Suppressor macrophage (primary cell): ENCODE data around the gene CROCC2.

Experiments used
- DNase-seq, 4 experiments: peaks; one replicate each; pipeline ENCODE4 v3.0.0-alpha.2; 2020 to 2022

CROCC2 gene

DNA sequence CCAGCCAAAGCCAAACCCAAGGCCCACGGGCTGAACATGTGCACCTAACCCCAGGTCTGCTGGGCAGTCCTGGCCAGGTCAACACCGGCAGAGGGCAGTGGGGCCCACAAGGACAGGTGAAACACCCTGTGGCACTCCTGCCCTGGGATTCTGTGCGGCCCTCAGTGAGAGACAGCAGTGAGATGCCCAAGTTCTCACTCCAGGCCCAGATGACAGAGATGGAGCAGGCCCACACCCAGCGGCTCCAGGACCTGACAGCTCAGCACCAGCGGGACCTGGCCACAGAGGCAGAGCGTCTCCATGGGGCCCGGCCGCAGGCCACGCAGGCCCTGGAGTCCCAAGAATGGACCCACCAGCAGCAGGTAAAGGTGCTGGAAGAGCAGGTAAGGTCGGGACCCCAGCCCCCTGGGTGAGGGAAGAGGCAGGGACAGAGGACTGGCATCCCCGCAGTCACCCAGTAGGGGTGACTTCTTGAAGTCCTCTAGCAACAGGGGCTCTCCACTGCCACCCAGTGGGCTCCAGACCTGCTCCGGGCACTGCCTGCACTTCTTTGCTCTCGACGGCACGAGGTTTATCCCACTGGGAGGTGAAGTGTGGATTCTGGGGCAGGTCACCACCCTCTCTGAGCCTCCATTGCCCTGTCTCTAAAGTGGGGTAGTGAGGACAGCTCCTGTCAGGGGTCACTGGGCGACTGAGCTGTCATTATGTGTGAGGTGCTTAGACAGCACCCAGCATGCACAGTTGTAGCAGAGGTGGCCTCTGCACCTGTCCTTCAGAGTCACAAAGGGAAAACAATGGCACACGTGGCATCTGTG lies 83.5 kb downstream of the CROCC2 start:
- DNase-seq, result peak; percentile 29 to 73 (median 50)

DNA sequence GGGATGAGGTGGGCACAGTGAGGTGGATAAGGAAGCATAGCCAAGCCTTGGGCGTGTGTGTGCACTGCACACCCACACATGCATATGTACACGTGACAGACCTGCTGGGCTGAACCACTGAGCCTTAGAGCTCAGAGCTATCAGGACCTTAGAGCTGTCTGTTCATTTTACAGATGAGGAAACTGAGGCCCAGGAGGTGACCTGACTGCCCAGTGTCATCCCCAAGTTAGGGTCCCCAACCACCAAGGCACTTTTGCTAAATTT lies 84.1 kb downstream of the CROCC2 start:
- no peak for DNase-seq

DNA sequence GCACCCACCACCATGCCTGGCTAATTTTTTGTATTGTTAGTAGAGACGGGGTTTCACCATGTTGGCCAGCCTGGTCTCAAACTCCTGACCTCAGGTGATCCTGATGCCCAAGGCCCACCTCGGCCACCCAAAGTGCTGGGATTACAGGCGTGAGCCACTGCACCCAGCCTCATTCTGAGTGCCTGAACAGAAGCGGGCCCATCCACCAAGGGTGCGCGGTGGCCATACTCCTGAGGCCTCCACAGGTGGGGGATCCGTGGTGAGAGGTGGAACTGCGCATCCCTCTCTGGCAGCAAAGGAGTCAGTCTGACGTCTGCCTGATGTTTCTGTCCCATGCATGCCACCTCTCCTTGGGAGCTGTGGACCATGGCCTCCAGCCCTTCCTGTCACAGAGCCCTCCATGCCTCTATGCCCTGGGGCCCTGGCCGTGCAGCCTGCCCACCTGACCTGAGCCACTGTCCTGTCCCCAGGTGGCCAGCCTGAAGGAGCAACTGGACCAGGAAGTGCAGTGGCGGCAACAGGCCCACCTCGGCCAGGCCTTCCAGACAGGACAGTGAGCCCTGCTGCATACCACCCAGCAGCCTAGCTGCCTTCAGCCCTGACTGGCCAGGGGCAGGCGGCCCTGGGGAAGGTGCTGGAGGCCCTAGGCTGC lies 84.7 kb downstream of the CROCC2 start:
- DNase-seq, result no peak

DNA sequence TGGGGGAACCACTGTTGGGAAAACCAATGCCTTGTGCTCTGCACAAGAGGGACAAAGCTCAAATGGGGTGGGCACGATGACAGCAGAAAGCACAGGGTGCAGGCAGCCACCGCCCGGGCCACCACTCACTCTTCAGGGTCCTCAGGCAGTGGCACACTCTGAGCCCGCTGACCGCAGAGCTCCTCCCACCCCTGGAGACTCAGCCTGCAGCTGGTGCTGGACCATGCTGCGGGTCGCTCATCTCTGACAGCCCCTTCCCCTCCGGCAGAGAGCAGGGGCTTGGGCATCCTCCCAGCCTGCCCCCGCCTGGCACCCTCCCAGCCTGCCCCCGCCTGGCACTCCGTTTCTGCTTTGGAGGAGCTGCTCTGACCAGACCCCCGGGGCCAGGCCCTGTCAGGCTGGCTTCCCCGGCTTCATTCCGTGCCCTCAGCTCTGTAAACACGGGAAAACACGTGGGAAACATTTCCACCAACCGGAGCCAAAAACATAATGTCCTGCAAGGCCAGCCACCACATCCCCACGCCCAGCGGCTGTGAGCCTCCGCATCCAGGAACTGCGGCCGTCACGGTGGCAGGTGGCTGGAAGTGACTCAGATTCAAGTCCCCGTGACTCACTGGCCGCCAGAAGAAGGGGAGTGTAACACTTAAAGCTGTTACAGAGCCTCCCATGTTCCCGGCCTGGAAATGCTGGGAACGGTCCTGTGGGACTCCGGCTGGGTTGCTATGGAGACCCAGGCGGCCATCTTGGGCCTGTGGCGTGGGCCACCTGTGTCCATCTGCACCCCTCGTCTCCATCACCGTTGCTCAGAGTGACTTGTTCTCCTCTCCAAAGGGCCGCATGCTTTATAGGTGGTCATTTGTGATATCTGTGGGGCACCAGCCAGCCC lies 85.5 kb downstream of the CROCC2 start:
- DNase-seq, result peak; percentile 23 to 58 (median 57)

DNA sequence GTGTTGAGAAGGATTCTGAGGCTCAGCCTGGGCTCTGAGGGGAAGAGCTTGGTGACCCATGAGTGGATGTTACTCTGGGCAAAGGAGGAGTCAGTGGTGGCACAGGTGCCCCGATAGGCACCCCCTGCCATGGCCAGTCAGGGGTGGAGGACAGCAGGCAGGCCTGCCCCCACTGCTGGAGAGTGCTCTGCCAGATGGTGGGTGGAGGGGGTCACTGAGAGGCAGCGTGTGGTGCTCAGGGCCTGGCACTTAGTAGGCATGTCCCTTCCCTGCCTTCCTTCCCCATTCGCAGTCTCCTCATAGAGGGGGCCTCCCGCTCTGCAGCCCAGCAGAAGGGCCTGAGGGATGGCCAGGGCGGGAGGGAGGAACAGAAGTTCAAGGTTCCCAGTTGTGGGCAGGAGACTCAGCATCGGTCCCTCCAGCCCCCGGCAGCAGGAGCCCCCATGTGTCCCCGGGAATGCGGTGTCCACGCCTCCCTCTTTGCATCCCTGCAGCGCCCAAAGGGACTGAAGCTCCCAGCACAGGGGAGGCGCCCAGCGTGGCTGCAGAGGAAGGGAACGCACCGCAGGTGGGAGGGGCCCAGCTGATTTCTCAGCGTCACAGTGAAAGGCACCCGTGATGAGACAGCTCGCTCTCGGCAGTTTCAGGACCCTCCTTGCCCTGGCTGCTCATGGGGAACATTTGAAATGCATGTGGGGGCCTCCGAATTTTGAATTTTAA lies 86.6 kb downstream of the CROCC2 start:
- peak in 3 of 4 experiments; percentile 39 to 42 (median 40) for DNase-seq

DNA sequence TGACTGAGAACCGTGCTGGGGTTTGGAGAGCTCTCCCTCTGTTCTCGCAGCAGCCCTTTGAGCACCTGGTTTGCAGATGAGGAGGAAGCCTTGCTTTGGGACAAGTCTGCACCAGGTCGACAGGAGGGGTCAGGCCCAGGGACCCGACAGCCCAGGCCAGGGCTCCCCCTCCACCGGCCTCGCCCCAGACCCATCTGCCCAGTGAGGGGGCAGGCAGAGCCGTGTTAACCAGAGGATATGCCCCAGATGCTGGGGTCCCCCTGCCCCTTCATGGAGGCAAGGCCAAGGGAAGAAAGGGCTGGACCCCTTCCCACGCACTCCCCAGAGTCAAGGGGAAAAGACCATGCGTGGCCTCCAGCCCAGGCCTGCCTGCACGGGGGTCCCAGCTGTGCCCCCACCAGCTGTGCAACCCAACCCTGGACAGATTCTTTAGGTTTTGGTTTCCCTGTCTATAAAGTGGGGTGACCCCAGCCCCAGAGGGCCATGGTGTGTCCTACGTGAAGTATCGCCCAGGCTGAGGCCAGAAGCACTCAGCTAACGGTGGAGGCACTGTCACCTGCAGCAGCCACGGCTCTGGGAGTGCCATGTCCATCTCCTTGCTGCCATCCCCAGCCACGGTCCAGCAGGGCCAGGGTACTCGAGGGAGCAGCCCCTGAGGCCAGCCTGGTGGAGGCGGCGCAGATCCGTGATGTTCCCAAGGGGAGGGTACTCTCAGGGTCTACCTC lies 87.5 kb downstream of the CROCC2 start:
- no peak for DNase-seq

DNA sequence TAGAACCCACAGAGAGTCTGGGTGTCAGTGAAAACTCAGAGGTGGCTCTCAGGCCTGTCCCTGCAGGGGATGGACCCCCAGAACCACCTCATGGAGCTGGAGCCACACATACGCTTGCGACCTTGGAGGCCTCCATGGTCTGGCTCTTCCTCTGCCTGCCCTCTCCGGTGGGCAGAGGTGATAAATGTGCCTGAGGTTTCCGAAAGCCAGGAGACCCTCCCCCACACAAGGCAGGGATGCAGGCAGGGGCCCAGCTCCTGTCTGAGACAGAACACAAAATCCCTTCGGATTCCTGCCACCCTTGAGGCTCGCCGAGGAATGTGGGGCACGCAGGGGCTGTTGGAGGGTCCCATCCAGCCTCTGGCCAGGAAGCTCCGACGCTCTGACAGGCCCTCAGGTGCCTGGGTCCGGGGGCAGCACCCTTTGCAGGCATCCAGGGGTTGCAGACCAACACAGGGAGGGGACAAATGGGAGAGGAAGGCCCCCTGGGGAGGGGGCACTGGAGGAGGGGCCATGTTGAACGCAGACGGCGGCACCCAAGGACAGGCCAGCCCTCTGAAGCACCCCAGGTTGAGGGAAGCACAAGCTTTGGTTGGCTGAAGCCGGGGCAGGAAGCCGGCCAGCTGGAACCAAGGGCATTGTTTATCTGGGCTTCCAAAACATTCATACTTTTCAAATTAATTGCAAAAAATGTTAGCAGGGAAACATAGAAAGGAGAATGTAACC lies 88.2 kb downstream of the CROCC2 start:
- DNase-seq, result no peak

DNA sequence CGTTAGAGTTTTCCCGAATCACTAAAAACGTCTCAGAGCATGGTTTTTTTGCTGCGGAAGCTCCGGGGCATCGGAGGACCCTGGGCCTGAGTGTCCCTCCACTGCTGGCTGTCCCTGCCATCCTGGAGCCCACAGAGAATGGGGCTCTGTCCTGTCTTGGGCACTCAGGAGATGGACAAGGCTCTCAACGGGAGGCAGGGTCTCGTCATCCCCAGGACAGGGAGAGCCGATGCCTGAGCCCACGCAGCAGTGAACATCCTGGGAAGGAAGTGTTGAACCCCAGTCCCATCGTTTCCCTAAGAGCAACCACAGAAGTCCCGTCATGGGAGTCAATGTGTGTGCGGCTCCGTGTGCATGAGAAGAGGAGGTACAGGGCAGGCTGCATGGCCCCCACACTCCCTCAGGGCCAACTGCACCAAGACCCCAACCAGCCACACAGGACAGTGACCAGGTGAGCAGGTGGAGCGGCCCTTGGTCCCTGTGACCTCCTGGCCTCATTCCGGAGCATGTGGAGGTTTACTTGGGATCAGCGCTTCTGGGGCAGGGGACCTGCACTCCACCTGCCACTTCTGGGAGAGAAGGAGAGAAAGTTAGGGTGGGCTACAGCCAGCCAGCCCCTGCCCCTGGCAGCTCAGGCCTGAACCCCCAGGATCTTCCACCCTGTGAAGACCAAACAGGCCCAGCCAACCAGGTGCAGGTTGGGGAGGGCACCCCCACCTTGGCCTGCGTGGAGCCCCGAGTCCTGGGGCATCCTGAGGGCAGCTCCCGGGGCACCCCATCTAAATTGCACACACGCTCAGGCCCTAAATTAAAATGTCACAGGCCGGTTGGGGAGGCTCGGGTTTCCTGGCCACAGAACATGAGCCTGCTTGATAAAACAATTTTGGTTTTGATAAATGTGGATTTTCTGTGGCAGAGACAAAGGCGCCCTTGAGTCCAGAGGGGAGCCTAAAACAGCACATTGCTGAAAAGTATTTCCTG lies 89.2 kb downstream of the CROCC2 start:
- DNase-seq, result no peak

DNA sequence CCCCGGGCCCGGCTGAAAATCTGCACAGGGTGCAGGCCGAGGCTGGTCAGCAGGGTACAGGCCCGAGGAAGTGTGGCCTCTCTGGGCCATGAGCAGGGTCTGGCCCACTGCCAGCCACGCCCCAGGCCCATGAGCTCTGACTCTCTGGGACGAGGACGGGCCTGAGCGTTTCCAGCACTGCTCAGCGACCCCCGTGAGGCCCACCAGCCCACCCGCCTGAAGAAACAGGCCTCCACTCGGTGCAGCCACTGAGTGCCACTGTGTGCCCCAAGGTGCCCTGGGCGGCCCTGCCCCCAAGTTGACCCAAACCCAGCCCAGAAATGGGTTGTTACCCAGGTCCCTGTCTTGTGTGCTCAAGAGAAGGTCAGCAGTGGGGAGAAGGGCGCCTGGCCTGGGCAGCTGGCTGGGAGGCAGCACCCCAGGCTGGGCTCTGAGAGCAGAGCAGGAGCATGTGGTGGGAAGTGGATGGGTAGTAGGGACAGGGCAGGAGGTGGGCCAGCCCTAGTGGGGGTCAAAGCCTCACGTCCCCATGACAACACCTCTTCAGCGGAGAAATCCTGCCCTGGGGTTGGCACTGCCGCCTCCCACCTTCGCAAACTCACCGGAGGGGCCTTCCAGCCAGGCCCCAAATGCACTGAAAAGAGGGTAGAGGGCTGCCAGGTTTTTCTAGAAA lies 90.2 kb downstream of the CROCC2 start:
- DNase-seq, result no peak

DNA sequence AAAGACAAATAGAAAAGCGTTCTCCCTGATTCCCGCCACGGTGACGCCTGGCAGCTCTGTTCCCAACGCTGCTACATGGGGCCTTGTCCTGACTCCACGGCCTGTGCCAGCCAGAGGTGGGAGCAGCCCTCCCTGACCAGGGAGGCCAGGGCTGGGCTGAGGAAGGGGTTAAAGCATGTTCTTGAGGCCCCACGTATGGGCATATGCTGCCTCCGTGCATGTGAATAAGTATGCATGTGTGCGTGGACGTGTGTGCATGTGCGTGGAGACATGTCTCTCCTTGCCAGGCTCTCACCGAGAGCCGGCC lies 90.7 kb downstream of the CROCC2 start:
- DNase-seq, result no peak

DNA sequence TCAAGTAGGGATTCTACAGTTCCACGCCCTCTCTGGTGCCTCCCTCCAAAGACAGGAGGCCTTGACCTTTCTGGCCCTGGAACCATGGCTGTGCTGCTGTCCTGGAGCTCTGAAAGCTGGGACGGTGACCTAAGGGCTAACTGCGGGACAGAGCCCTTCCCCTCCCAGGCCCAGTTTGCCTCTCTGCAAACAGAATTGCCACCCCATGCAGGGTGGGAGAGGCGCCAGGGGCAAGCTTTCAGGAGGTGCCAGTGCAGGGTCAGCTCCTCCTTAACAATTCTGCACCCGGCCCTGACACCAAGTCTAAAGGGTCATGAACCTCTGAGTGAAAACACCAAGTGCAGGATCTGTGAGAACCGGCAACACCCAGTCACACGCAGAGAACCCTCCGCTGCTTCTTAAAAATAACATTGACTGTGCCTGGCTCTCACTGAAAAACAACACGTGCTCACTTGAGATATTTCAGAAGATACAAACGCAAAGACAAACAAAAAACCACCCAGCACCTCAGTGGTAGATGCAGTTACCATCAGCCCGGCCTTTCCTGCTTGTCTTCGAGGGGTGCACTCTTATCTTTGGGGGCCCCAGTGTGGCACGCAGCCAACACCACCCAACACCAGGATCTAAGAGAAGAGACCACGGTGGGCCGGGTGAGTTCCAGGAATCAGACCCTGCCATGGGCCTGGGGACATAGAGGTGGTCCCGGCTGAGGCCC lies 91.2 kb downstream of the CROCC2 start:
- DNase-seq, result no peak

DNA sequence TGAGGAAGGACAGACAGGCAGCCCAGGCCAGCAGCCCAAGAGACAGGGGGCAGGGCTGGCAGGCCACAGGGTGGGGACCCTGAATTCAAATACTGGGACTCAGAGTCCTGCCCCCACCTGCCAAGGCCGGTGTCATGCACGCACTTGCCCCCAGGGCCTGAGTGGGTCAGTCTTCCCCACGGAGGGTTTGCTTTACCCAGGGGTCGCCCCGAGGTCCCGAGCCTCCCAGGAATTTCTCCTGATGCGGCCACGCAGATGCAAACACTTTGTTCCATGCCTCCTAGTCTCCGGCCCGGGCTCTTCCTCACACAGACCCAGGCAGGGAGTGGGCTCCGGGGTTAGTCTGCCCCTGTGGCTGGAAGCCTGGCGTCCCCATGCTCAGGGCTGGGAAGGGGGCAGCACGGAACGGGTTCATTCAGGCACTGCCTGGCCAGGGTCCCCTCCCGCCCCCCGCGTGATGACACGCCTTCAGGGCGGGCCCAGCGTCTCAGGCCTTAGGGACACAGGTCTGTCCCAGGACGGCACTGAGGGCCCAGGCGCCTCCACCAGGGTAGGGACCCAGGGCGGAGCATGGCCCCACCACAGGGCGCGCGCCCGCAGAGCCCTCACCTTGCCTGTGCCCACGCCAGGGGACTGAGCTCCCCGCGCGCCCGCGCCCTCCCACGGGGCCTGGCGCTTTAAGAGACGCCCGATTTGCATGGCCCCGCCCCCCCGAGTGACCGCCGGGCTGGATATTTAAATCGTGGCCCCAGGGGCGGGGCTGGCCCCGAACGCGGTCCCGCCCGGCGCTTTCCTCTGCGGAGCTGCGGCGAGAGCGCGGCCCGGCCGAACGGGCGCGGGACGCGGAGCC lies 91.9 kb downstream of the CROCC2 start, which contains the start of gene SNED1:
Gene SNED1 (plus strand): TSS at position 763 of the 850 bp plus-strand sequence. CDS start 220 bp downstream, outside the sequence.
- DNase-seq, result peak; percentile 84 to 96 (median 91)

DNA sequence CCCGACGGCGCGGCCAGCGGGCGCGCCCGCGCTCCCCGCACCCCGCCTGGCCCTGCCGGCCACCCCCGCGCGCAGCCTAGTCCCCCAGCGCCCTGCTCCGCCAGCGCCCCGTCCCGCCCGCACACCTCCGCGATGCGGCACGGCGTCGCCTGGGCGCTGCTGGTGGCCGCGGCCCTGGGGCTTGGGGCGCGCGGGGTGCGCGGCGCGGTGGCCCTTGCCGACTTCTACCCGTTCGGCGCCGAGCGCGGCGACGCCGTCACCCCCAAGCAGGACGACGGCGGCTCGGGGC lies 92.5 kb downstream of the CROCC2 start:
- peak in 2 of 4 experiments; percentile 16 to 17 for DNase-seq

DNA sequence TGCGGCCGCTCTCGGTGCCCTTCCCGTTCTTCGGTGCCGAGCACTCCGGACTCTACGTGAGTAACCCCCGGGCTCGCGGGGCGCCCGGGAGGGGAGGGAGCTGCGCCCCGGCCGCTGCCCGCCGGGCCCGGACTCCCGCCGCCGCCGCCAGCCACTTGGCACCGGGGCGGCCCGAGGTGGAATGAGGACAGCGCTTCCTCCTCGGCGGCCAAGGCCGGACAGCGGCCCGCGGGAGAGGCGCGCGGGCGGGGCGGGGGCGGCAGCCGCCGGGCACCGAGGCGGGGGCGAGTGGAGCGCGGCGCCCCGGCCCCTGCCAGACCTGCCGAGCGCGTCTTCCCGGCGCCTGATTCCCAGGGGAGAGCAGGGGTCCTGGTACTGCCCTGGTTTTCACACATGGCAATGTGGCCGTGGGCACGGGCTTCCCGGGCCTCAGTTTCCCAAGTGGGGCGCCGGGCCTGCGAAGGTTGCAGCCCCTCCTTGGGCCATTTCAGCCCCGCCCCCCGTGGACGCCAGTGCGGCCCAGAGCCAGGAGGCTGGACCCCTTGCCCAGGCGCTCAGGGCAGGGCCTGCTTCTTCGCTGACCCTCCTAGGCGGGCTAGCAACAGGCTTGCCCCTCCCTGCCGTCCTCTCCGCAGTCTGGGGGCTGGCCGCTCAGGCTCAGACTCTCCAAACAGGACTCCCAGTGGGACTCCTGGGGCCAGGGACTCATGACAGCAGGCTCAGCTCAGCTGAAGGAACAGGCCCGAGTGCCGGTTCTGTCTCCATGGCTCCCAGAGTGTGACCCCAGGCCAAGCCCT lies 93.1 kb downstream of the CROCC2 start:
- DNase-seq, result peak in 3 of 4 experiments; percentile 32 to 68 (median 56)

DNA sequence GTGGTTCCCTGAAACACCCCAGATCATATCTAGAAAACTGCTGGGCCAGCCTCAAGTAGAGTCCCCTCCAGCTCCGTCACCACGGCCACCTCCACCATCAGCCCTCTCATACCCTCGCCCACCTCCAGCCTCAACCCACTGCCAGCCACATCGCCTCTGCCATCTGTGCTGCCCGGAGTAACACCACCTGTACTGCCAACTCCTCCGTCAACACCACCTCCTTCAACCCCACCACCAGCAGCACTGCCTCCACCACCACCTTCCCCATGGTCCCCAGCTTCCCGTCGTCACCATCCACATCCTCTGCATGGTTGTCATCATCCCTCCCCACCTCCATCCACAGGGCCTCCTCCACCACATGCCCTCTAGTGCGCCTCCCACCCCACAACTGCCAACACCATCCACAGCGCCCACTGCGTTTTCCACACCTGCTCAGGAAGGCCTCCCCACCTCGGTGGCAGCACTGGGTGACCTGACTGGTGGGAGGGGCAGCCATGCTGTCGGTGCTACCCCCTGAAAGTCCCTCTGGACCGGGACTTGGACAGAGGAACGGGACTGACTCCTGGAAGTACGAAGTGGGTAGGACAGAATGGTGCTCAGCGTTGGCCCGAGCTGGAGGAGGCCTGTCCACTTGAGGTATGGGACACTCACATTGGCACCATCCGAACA lies 93.9 kb downstream of the CROCC2 start:
- no peak for DNase-seq

DNA sequence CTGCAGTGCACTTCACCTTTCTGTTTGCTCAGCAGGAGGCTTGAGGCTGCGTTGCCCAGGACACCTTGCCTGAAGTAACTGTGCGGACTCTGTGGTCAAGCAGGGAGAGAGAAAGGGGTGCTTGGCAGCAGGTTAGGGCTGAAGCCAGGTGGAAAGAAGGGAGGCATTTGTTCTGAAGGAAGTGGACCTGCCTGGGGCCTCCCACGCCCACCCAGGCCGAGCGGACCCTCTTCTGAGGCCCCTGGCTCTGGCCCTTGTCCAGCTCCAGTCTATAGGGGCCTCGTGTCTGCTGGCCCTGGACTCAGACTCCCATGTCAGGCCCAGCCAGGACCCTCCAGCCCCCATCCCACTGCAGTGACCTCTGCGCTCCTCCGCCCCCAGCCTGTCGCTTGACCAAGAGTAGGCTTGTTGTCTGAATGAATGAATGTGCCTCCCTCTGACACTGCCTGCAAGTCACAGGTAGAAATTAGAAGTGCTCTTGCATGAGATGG lies 94.7 kb downstream of the CROCC2 start:
- no peak for DNase-seq
